Osteoblast (primary cell): ENCODE data around the gene NOTCH4. TPM values are rescaled to one million over a fixed set of nuclear protein-coding genes. Genes with fewer than 3 reads are reported as not detected.

ENCODE experiments used
- DNase-seq: peaks from one replicate; pipeline ENCODE4 v3.0.0; 2011; ENCODE audit warnings: low spot score, mixed read lengths; ENCODE audit not compliant: insufficient read length; ENCODE audit errors: missing footprints
- H2AFZ ChIP-seq: 2 replicates; pipeline ENCODE4 v1.6.0; 2011; ENCODE audit warnings: mild to moderate bottlenecking, low read length
- H3K27ac ChIP-seq: 2 replicates; pipeline ENCODE4 v1.5.1; 2011; ENCODE audit warnings: mild to moderate bottlenecking, low read depth, low read length, moderate library complexity
- H3K27me3 ChIP-seq: 2 replicates; pipeline ENCODE4 v1.6.0; 2012; ENCODE audit warnings: mild to moderate bottlenecking, control low read depth, inconsistent platforms, low read length, moderate library complexity; ENCODE audit not compliant: insufficient read depth
- H3K36me3 ChIP-seq: 2 replicates; pipeline ENCODE4 v1.5.1; 2011; ENCODE audit warnings: mild to moderate bottlenecking, low read length, control low read depth, moderate library complexity; ENCODE audit not compliant: insufficient read depth
- H3K4me1 ChIP-seq: 2 replicates; pipeline ENCODE4 v1.5.1; 2011; ENCODE audit warnings: mild to moderate bottlenecking, low read length, control low read depth, moderate library complexity; ENCODE audit not compliant: insufficient read depth
- H3K4me2 ChIP-seq: 2 replicates; pipeline ENCODE4 v1.6.0; 2011; ENCODE audit warnings: mild to moderate bottlenecking, low read length; ENCODE audit not compliant: insufficient read depth
- H3K4me3 ChIP-seq: fragments of 200-600 bp; sonication (generic); 3 replicates; pipeline ENCODE4 v1.5.1; 2012; ENCODE audit warnings: mild to moderate bottlenecking, low read length, inconsistent platforms; ENCODE audit not compliant: insufficient read depth
- H3K79me2 ChIP-seq: 2 replicates; pipeline ENCODE4 v1.6.0; 2012; ENCODE audit warnings: mild to moderate bottlenecking, low read length, control low read depth, inconsistent platforms; ENCODE audit not compliant: insufficient read depth
- H3K9me3 ChIP-seq: 2 replicates; pipeline ENCODE4 v1.5.1; 2011; ENCODE audit warnings: low read depth, low read length, control low read depth
- H4K20me1 ChIP-seq: 2 replicates; pipeline ENCODE4 v1.6.0; 2012; ENCODE audit warnings: mild to moderate bottlenecking, low read length, control low read depth; ENCODE audit not compliant: insufficient read depth
- total RNA-seq: library from RNA; depleted of rRNA; stranded (reverse); fragments of >200 nt; gene quantifications from 2 replicates; pipeline ENCODE4 v1.2.3, GENCODE V29; 2012
- TF ChIP-seq, protein P1 (sequence below): IDR thresholded peaks from 2 replicates; pipeline ENCODE4 v1.5.1; 2011; ENCODE audit warnings: mild to moderate bottlenecking, low read depth, low read length, moderate library complexity; ENCODE audit errors: extremely low read depth

The NOTCH4 gene
- total RNA-seq, 1 donor, result 1.1 TPM

DNA sequence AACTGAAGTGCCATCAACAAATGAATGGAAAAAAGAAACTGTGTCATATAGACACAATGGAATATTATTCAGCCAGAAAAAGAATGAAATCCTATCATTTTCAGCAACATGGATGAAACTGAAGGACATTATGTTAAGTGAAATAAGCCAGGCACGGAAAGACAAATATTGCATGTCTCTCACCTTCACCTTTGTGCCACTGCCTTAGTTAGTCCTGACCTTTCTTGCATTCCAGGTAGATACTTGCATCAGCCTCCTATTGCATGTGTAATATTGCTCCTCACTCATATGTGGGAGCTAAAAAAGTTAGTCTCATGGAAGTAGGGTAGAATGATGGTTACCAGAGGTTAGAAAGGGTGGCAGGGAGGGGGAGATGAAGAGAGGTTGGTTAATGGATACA, 14.9 kb downstream of the NOTCH4 start:
- Histone ChIP-seq H3K36me3 (no peaks in the 10 kb centered on the region), H3K27ac (no peak overlapping the region), H3K27me3 (peaks cover 7% of the 10 kb centered on the region), H3K4me1 (no peaks in the 10 kb centered on the region), H3K9me3 (no peaks in the 10 kb centered on the region), H2AFZ (no peak overlapping the region), H3K4me3 (no peak overlapping the region), H4K20me1 (no peaks in the 10 kb centered on the region), H3K4me2 (no peak overlapping the region), H3K79me2 (no peaks in the 10 kb centered on the region)
- no peak for DNase-seq
- TF ChIP-seq, protein P1, sequence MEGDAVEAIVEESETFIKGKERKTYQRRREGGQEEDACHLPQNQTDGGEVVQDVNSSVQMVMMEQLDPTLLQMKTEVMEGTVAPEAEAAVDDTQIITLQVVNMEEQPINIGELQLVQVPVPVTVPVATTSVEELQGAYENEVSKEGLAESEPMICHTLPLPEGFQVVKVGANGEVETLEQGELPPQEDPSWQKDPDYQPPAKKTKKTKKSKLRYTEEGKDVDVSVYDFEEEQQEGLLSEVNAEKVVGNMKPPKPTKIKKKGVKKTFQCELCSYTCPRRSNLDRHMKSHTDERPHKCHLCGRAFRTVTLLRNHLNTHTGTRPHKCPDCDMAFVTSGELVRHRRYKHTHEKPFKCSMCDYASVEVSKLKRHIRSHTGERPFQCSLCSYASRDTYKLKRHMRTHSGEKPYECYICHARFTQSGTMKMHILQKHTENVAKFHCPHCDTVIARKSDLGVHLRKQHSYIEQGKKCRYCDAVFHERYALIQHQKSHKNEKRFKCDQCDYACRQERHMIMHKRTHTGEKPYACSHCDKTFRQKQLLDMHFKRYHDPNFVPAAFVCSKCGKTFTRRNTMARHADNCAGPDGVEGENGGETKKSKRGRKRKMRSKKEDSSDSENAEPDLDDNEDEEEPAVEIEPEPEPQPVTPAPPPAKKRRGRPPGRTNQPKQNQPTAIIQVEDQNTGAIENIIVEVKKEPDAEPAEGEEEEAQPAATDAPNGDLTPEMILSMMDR, result no peak

- H3K27me3 ChIP-seq, result peaks cover 8% of the 10 kb centered on the region
- no peak overlapping the region for H3K27ac ChIP-seq
- H3K36me3 ChIP-seq, result no peaks in the 10 kb centered on the region
- DNase-seq, result peak; percentile 32
- H3K79me2 ChIP-seq, result no peaks in the 10 kb centered on the region
- no peaks in the 10 kb centered on the region for H4K20me1 ChIP-seq
- H3K4me1 ChIP-seq, result no peaks in the 10 kb centered on the region
- no peak overlapping the region for H3K4me3 ChIP-seq
- no peak overlapping the region for H2AFZ ChIP-seq
- no peaks in the 10 kb centered on the region for H3K9me3 ChIP-seq
- H3K4me2 ChIP-seq, result no peak overlapping the region
- TF ChIP-seq, protein P1, result no peak
These were observed 19.6 kb downstream of the NOTCH4 start for GRCh38 chr6:32204268-32204715.

- no peak overlapping the region for H2AFZ ChIP-seq
- TF ChIP-seq, protein P1, result no peak
- no peak for DNase-seq
- no peaks in the 10 kb centered on the region for H3K79me2 ChIP-seq
- H3K4me2 ChIP-seq, result no peak overlapping the region
- H4K20me1 ChIP-seq, result no peaks in the 10 kb centered on the region
- peaks cover 5% of the 10 kb centered on the region for H3K27me3 ChIP-seq
- no peak overlapping the region for H3K27ac ChIP-seq
- no peaks in the 10 kb centered on the region for H3K36me3 ChIP-seq
- H3K4me1 ChIP-seq, result no peaks in the 10 kb centered on the region
- no peaks in the 10 kb centered on the region for H3K9me3 ChIP-seq
- no peak overlapping the region for H3K4me3 ChIP-seq
These were observed 20.2 kb downstream of the NOTCH4 start for GRCh38 chr6:32203426-32204267.

DNA sequence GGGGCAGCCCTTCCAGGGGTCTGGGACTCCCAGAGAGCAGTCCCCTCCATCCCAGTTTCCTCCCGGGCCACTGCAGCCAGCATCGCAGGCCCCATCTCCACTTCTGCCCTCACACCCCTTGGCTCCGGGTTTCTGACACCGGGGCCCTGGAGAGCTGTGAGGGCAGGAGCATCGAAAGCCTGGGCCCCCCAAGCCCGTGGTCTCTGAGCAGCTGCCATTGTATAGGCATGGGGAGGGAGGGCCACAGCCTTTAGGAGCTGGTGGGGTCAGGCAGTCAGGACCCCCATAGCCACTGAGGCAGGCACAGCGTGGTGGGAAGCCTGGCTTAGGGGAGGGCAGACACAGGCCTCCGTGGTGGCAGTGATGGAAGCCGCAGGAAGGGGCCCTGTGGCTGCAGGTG, 21.7 kb downstream of the NOTCH4 start:
- Histone ChIP-seq H3K27ac (no peak overlapping the region), H3K36me3 (no peaks in the 10 kb centered on the region), H3K4me2 (no peak overlapping the region), H3K9me3 (no peaks in the 10 kb centered on the region), H3K79me2 (no peaks in the 10 kb centered on the region), H4K20me1 (no peaks in the 10 kb centered on the region), H3K4me3 (no peak overlapping the region), H3K4me1 (peaks cover 3% of the 10 kb centered on the region), H2AFZ (no peak overlapping the region), H3K27me3 (peaks cover 5% of the 10 kb centered on the region)
- DNase-seq, result peak; percentile 2
- TF ChIP-seq, protein P1, result no peak
